ENCODE measurements around the gene STK25. TPM values are rescaled to one million over a fixed set of nuclear protein-coding genes. Genes with fewer than 3 reads are reported as not detected.
"Not testable (repeated sequence)": the region's sequence is repeated elsewhere in the genome, so short reads cannot be mapped to it uniquely, and the experiment has no call there.

The STK25 gene
- total and polyA plus RNA-seq, 10 donors, result 127 to 254 (median 172) TPM

- Histone ChIP-seq H3K9me3 (no peaks in the 10 kb centered on the region), H3K36me3 (peaks cover 0 to 13% (median 0%) of the 10 kb centered on the region in 6 donors), H3K4me3 (peak overlapping the region; percentile 80 to 97 (median 86)), H3K4me1 (peaks cover 25 to 58% (median 45%) of the 10 kb centered on the region in 6 donors), H3K27ac (peak overlapping the region; percentile 78 to 92 (median 89)), H3K27me3 (replicated peaks in 1 of 7) (peaks cover 0 to 8% (median 0%) of the 10 kb centered on the region in 7 donors)
- peak; percentile 91 for DNase-seq
- intact Hi-C loops (cut with DNase I; ENCODE audit: low total_unique reads), result no loop called here
- 2 to 16% (median 3%) methylated on average over 10 to 67 of the region's 67 CpGs for whole genome bisulfite sequencing, 5 donors
- TF ChIP-seq POLR2AphosphoS5 (IDR thresholded peaks at IDR 0.05), result peak in 2 of 3 donors; percentile 5 to 35
- TF ChIP-seq POLR2A (IDR thresholded peaks at IDR 0.05), result no peak
- TF ChIP-seq CTCF (IDR thresholded peaks at IDR 0.05 in 8 of 11, conservative IDR thresholded peaks at IDR 0.05 in 3 of 11), result peak in 3 of 11 experiments; percentile 5 to 37 (median 36)
Measured at GRCh38 chr2:241507430-241508239, 749 bp downstream of the STK25 start.

- DNase-seq, result peak; percentile 75
- 43 to 69% (median 61%) methylated on average over 19 of the region's 19 CpGs for WGBS, 5 donors
- H3K4me3 ChIP-seq, result peak overlapping the region; percentile 80 to 97 (median 86)
- peak overlapping the region in 7 of 8 donors; percentile 23 to 92 (median 90) for H3K27ac ChIP-seq
- H3K36me3 ChIP-seq, result peaks cover 0 to 13% (median 0%) of the 10 kb centered on the region in 6 donors
- TF ChIP-seq POLR2AphosphoS5 (IDR thresholded peaks at IDR 0.05) (peak; percentile 40 to 74 (median 73)), POLR2A (IDR thresholded peaks at IDR 0.05) (peak in 1 of 3 donors; percentile 19), CTCF (IDR thresholded peaks at IDR 0.05 in 8 of 11, conservative IDR thresholded peaks at IDR 0.05 in 3 of 11) (no peak)
- peaks cover 0 to 8% (median 0%) of the 10 kb centered on the region in 7 donors for H3K27me3 ChIP-seq (replicated peaks in 1 of 7)
- peaks cover 25 to 58% (median 45%) of the 10 kb centered on the region in 6 donors for H3K4me1 ChIP-seq
- no peaks in the 10 kb centered on the region for H3K9me3 ChIP-seq
- intact Hi-C loops (cut with DNase I; ENCODE audit: low total_unique reads), result no loop called here
Measured at GRCh38 chr2:241506793-241507429, 1.5 kb downstream of the STK25 start.

- intact Hi-C loops (cut with DNase I; ENCODE audit: low total_unique reads); H3K9me3 ChIP-seq; DNase-seq; H3K27me3 ChIP-seq (replicated peaks in 1 of 7): not testable (repeated sequence)
- Histone ChIP-seq H3K4me1 (peaks cover 25 to 58% (median 45%) of the 10 kb centered on the region in 6 donors), H3K4me3 (peak overlapping the region in 3 of 8 donors; percentile 83 to 97 (median 96)), H3K27ac (peak overlapping the region in 5 of 8 donors; percentile 88 to 92 (median 91)), H3K36me3 (peaks cover 0 to 19% (median 4%) of the 10 kb centered on the region in 6 donors)
- 94 to 98% (median 95%) methylated on average over 11 of the region's 11 CpGs for WGBS, 5 donors
Measured at GRCh38 chr2:241506317-241506716, 2.1 kb downstream of the STK25 start.

- TF ChIP-seq POLR2AphosphoS5 (IDR thresholded peaks at IDR 0.05) (no peak), POLR2A (IDR thresholded peaks at IDR 0.05) (no peak), CTCF (IDR thresholded peaks at IDR 0.05 in 8 of 11, conservative IDR thresholded peaks at IDR 0.05 in 3 of 11) (no peak)
- peaks cover 0 to 8% (median 0%) of the 10 kb centered on the region in 7 donors for H3K27me3 ChIP-seq (replicated peaks in 1 of 7)
- H3K9me3 ChIP-seq, result no peaks in the 10 kb centered on the region
- no peak overlapping the region for H3K4me3 ChIP-seq
- WGBS, 5 donors, result 94 to 100% (median 96%) methylated on average over 1 to 7 of the region's 7 CpGs
- intact Hi-C loops (cut with DNase I; ENCODE audit: low total_unique reads), result no loop called here
- peaks cover 0 to 24% (median 8%) of the 10 kb centered on the region in 6 donors for H3K36me3 ChIP-seq
- peak overlapping the region in 3 of 8 donors; percentile 91 to 92 (median 92) for H3K27ac ChIP-seq
- DNase-seq, result peak; percentile 70
- H3K4me1 ChIP-seq, result peaks cover 25 to 58% (median 45%) of the 10 kb centered on the region in 6 donors
Measured at GRCh38 chr2:241505781-241506201, 2.6 kb downstream of the STK25 start.
